Inflammatory macrophage (primary cell): ENCODE data around the gene DIAPH3.

Experiments used
- DNase-seq, 2 donors: peaks; one replicate each; pipeline ENCODE4 v3.0.0-alpha.2; 2020 to 2022

The DIAPH3 gene

DNA sequence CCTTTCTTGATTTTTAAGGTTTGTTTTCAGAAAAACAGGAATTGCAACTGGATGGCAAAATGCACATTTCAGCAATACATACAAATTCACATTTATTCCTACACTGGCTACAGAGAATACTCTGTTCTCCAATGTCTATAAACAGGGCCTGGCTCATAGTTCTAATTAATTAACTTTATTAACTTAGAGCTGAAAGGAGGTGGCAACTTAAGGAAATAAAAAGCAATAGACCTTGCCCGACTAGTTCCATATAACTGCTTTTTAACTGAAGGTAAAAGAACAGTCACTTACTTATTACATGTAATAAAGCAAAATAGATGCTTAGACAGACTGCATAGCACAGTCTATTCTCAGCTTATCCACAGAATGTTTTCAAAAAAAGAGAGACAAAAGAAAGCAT is 498.5 kb downstream of the DIAPH3 start:
- DNase-seq: no peak

DNA sequence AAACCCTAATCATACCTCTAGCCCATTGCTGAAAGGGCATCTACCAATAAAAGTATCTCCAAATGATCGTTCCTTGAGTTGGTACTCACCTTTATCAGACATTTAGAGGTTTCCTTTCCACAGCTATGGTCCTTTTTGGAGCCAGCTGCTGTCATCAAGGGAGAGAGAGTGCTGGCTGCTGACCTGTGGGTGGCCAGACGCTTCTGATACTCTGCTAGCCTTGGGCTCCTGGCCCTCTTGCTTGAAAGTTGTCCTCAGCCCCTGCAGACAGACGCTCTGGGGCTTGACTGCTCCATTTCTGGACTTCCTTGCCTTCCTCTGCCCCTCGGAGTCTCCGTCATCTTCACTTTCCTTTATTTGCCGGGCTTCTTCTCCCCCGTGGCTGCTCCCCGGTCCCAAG is 499.1 kb downstream of the DIAPH3 start:
- DNase-seq: no peak

GRCh38 chr13:59663707-59664106 is 500.0 kb downstream of the DIAPH3 start:
- no peak for DNase-seq

- DNase-seq: no peak
These were observed 503.1 kb downstream of the DIAPH3 start for GRCh38 chr13:59660582-59660981.

GRCh38 chr13:59659981-59660380 is 503.7 kb downstream of the DIAPH3 start:
- no peak for DNase-seq

DNA sequence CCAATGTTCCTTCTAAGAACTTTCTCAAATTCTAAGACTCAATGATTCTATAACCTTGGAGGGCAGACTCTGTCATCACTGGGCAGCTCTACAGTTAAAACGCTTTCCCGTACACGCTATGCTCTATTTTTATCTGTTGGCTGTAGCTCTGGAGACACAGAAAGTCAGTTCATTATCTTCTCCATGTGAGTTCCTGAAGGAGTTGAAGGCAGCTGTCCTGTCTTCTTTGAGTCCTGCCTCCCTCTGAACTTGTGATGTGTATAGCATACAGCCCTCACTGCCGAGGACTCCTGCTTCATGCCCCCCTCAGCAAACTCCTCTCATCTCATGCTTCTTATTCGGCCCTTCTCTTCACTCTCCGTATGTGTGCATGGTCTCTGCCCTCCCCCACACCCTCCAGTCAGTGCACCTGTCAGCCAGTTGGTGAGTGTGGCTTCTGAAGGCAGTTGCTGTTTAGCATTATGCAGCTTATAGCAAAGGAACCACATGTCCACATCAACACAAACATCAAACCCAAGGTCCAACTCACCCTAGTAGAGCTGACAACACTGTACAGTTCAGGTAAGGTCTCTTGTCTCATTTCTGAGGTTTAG is 504.9 kb downstream of the DIAPH3 start:
- no peak for DNase-seq

GRCh38 chr13:59658027-59658737 is 505.5 kb downstream of the DIAPH3 start:
- DNase-seq: no peak

GRCh38 chr13:59653916-59654315 is 509.8 kb downstream of the DIAPH3 start:
- DNase-seq: no peak

DNA sequence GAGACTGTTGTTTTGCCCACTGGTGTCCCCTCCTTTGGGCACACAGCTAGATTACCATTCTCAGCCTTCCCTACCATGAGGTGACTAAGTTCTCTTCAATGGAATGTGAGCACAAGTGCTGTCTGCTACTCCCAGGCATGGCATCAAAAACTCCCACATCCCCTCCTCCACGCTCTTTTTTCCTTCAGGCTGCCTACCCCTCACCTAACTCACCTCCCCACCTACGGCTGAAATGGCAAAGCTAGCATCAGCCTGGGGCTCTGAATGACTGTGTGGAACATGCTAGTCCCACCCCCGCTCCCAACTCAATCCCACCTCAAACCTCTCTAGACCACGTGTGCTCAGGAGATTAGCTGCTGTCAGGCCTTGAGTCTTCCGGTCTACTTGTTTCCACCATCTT is 512.2 kb downstream of the DIAPH3 start:
- no peak for DNase-seq

DNA sequence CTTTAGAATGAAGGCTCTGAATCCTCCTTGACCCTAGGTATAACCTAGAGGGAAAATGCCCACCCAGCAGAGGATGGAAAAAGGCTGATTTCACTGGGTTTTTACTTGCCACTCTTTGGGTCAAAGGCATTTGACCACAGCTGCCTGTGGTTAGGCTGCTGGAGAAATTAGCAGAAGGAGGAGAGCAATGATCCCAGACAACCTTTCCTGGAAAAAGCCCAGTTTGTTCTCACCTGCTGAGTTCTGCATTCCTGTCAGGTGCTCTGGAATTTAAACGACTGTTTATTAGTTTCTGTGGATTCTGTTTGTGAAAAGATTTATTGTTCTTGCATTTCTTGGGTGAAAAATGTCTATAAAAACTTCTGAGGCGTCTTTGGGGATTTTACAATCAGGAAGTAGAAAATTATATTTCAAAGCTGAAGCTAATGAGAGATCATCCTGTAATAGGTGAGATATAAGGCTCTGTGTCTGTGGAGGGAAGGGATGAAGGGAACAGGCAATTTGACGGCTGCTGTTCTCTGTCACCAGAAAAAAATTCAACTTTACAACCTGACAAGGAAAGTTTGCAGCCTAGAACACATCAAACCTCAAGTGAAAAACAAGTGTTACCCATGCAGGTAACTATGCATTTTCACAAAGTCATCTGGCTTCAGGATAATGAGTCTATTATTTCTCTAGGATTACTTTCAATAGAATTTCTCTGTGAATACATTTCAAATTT is 519.7 kb downstream of the DIAPH3 start:
- DNase-seq: no peak

DNA sequence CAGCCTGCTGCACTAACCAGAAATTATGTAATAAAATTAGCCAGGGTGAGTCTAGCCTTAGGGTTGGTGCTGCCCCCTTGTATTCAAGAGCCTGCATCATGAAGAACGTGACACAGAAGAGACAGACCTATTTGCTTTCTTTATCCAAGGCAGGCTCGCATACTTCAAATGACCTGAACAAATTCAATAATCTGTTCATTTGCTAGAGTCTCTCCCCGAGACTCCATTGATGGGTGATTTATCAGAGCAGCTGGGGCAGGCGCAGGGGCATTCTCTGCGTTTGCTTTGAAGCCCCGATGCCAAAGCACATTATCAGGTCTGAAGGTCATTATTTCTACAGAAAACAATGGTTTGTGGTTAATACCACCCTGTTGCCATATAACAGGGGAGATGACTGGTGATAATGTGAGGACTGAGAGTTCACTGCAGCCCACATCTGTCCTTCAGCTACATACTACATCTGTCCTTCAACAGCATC is 520.3 kb downstream of the DIAPH3 start:
- DNase-seq: no peak

DNA sequence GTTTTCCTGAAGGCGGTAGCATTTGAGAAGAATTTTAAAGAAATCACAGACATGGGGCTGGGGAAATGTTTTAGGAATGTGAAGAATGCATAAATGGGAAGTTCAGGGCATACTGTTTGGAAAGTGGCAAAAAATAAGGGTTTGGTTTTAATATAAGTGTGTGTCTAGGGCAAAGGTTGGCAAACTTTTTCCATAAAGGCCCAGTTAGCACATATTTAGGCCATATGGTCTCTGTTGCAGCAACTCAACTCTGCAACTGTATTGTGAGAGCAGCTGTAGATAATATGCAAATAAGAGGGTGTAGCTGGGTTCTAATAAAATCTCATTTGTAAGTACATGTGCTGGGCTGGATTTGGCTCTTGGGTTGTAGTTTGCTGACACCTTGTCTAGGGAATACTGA is 521.9 kb downstream of the DIAPH3 start:
- DNase-seq: no peak

DNA sequence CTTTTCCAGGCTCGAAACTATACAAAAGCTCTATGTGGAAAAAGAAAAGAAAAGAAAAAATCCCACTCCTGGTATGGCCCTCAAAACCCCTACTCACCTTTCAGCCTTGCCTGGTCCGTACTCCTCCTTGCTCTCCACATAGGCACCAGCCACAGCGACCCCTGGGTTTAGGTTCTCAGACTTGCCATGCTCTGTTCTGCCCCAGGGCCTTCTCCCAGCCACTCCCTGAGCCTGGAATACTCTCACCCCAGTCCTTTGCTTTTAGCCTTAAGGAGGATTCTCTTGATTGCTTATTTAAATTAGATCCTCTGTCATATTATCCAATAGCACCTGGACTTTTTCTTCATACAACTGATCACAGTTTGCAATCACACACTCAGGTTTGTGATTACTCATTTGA is 522.5 kb downstream of the DIAPH3 start:
- no peak for DNase-seq

DNA sequence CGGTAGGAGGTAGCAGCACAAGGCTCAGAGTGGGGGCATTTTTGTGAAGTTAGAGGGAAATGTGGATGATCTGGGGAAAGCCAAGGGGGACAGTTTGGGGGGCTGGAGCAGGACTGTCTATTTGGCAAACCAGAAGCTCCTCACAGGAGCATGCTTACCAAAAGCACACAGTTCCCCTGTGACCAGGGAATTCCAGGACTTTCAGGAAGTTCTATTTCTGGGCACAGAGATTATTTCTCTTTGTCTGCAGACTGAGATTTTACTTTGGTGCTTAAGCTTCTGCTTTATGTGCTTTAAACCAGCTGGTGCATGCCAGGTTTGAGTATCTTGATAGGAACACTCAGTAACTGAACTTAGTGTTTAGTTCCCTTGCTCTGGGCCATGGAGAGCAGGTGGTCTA is 525.3 kb downstream of the DIAPH3 start:
- no peak for DNase-seq

GRCh38 chr13:59635589-59635988 is 528.1 kb downstream of the DIAPH3 start:
- no peak for DNase-seq

GRCh38 chr13:59633290-59633689 is 530.4 kb downstream of the DIAPH3 start:
- no peak for DNase-seq

- no peak for DNase-seq
These were observed 532.5 kb downstream of the DIAPH3 start for GRCh38 chr13:59631271-59631670.

DNA sequence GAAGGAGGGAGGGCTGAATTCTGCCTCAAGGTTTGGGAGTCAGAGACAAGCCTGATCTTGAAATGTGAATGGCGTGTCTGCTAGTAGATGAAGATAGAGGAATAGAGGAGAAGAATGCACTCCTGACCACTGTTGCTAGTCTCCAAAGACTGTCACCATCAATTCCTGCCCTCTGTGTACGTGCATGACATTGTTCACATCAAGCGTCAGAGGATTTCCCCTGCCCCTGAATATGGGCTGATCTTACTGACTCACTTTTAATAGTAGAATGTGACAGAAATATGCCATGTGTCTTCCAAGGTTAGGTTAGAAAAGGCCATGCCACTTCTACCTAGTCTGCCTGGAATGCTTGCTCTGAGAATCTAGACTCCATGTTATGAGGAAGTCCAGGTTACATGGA is 538.6 kb downstream of the DIAPH3 start:
- no peak for DNase-seq

GRCh38 chr13:59623206-59623915 is 540.4 kb downstream of the DIAPH3 start:
- no peak for DNase-seq

DNA sequence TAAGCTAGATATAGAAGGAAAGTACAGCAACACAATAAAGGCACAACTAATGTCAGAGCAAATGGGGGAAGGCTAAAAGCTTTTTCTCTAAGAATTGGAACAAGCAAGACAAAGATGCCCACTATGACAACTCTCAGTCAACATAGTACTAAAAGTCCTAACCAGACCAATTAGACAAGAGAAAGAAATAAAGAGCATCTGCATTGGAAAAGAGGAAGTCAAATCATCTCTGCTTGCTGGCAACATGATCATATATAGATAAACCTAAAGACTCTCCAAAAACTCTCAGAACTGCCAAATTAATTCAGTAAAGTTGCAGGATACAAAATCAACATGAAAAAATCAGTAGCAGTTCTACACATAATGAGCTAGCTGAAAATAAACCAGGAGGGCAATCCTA is 542.0 kb downstream of the DIAPH3 start:
- DNase-seq: no peak
